H1 (cell line): Measurements from ENCODE around the gene SLC25A20. TPM values are rescaled to one million over a fixed set of nuclear protein-coding genes. Genes with fewer than 3 reads are reported as not detected.
"Not testable (repeated sequence)": the region's sequence is repeated elsewhere in the genome, so short reads cannot be mapped to it uniquely, and the experiment has no call there.

Source experiments
- CTCF ChIA-PET: fragments of 300-600 bp; sonication (Branson Sonifier 250); formaldehyde crosslinking; loops from one replicate; lab custom pipeline; 2021; ENCODE audit not compliant: partially characterized antibody; lab: Charles Lee
- POLR2A ChIA-PET: fragments of 300-600 bp; sonication (Branson Sonifier 250); formaldehyde crosslinking; loops from one replicate; lab custom pipeline; 2021; ENCODE audit warnings: inconsistent platforms; ENCODE audit not compliant: partially characterized antibody; lab: Charles Lee
- DNase-seq, 2 experiments: peaks; one replicate each; pipeline versions ENCODE4 v3.0.0 to v3.0.0-alpha.2; 2010 to 2022; ENCODE audit warnings: low spot score in 2 of 2, low read depth in 1 of 2, mixed read lengths in 1 of 2
- FAIRE-seq: peaks from 2 replicates; lab custom pipeline; 2011; peaks lifted over from hg19 to GRCh38; lab: Jason Lieb, UNC
- H2AFZ ChIP-seq: 2 replicates; pipeline ENCODE4 v1.8.1; 2012; ENCODE audit warnings: low read length, inconsistent platforms
- H2AK5ac ChIP-seq: 2 replicates; pipeline ENCODE4 v1.6.1; 2013; ENCODE audit warnings: low read depth, low read length
- H2BK120ac ChIP-seq: replicated peaks from 2 replicates; pipeline ENCODE3; 2013; ENCODE audit warnings: low read depth, low read length, inconsistent platforms
- H2BK12ac ChIP-seq: 2 replicates; pipeline ENCODE4 v1.6.1; 2013; ENCODE audit warnings: low read depth, low read length
- H2BK15ac ChIP-seq: 2 replicates; pipeline ENCODE4 v1.6.1; 2013; ENCODE audit warnings: low read length
- H2BK20ac ChIP-seq: 2 replicates; pipeline ENCODE4 v1.6.1; 2013; ENCODE audit warnings: low read length
- H2BK5ac ChIP-seq: 2 replicates; pipeline ENCODE4 v1.6.1; 2013; ENCODE audit warnings: low read depth, low read length
- H3K14ac ChIP-seq: 2 replicates; pipeline ENCODE4 v1.6.1; 2013; ENCODE audit warnings: inconsistent platforms; ENCODE audit not compliant: insufficient read length
- H3K18ac ChIP-seq: 2 replicates; pipeline ENCODE4 v1.6.1; 2013; ENCODE audit warnings: low read length; ENCODE audit errors: extremely low read depth
- H3K23ac ChIP-seq: 2 replicates; pipeline ENCODE4 v1.6.1; 2013; ENCODE audit warnings: inconsistent platforms; ENCODE audit not compliant: insufficient read length
- H3K23me2 ChIP-seq: 2 replicates; pipeline ENCODE4 v1.6.1; 2013; ENCODE audit warnings: low read depth, low read length
- H3K27ac ChIP-seq: 2 replicates; pipeline ENCODE4 v1.6.1; 2011; ENCODE audit warnings: low read depth, low read length, inconsistent platforms
- H3K27me3 ChIP-seq, 4 experiments: replicated peaks in 1 of 4; 1 replicate in 1 of 4; 2 replicates in 3 of 4; pipeline versions ENCODE4 v1.6.1 to v1.8.1; 2011 to 2013; ENCODE audit warnings: low read length in 3 of 4, mild to moderate bottlenecking in 3 of 4, inconsistent platforms in 2 of 4, mixed read lengths in 2 of 4, moderate library complexity in 1 of 4; ENCODE audit not compliant: control insufficient read depth in 3 of 4, insufficient read depth in 3 of 4; ENCODE audit errors: extremely low read depth in 1 of 4
- H3K36me3 ChIP-seq, 4 experiments: 2 replicates each; pipeline versions ENCODE4 v1.6.1 to v1.8.1; 2011 to 2013; ENCODE audit warnings: mild to moderate bottlenecking in 4 of 4, low read length in 3 of 4, moderate library complexity in 2 of 4, control low read depth in 1 of 4, inconsistent platforms in 1 of 4; ENCODE audit not compliant: insufficient read depth in 4 of 4, control insufficient read depth in 2 of 4
- H3K4ac ChIP-seq: replicated peaks from 2 replicates; pipeline ENCODE3; 2013; ENCODE audit warnings: low read length, low read depth, mixed read lengths, inconsistent platforms; ENCODE audit not compliant: insufficient read length
- H3K4me1 ChIP-seq, 4 experiments: replicated peaks in 1 of 4; 1 replicate in 1 of 4; 2 replicates in 3 of 4; pipeline versions ENCODE4 v1.6.1 to v1.8.1; 2011 to 2013; ENCODE audit warnings: low read length in 3 of 4, inconsistent platforms in 2 of 4, mixed read lengths in 1 of 4; ENCODE audit not compliant: insufficient read depth in 4 of 4, control insufficient read depth in 3 of 4
- H3K4me2 ChIP-seq, 2 experiments: 2 replicates each; pipeline versions ENCODE4 v1.6.1 to v1.8.1; 2011 to 2013; ENCODE audit warnings: low read depth in 2 of 2, low read length in 2 of 2, control low read depth in 1 of 2, inconsistent platforms in 1 of 2, mild to moderate bottlenecking in 1 of 2; ENCODE audit not compliant: insufficient read depth in 1 of 2
- H3K4me3 ChIP-seq, 4 experiments: fragments of 200-600, 300-600 bp in 1 of 4; sonication (generic), shearing (Covaris generic), sonication (Bioruptor Twin) in 1 of 4; 2 replicates each; pipeline versions ENCODE4 v1.5.1 to v1.8.1; 2011 to 2016; ENCODE audit warnings: low read length in 4 of 4, low read depth in 3 of 4, control low read depth in 2 of 4, inconsistent platforms in 2 of 4, mild to moderate bottlenecking in 2 of 4, mixed read lengths in 1 of 4, moderate library complexity in 1 of 4; ENCODE audit not compliant: insufficient read depth in 2 of 4; ENCODE audit errors: extremely low read depth in 1 of 4
- H3K56ac ChIP-seq: replicated peaks from 2 replicates; pipeline ENCODE3; 2013; ENCODE audit warnings: low read depth, mild to moderate bottlenecking, mixed read lengths, low read length, inconsistent platforms; ENCODE audit not compliant: insufficient read length
- H3K79me1 ChIP-seq: 2 replicates; pipeline ENCODE4 v1.6.1; 2013; ENCODE audit warnings: low read depth, low read length, control low read depth
- H3K79me2 ChIP-seq, 2 experiments: 2 replicates each; pipeline versions ENCODE4 v1.6.1 to v1.8.1; 2012 to 2013; ENCODE audit warnings: low read length in 2 of 2, mild to moderate bottlenecking in 2 of 2, inconsistent platforms in 1 of 2; ENCODE audit not compliant: insufficient read depth in 2 of 2, control insufficient read depth in 1 of 2
- H3K9ac ChIP-seq, 4 experiments: replicated peaks in 1 of 4; 1 replicate in 1 of 4; 2 replicates in 3 of 4; pipeline versions ENCODE4 v1.6.1 to v1.8.1; 2011 to 2013; ENCODE audit warnings: low read depth in 3 of 4, low read length in 3 of 4, control low read depth in 2 of 4, mild to moderate bottlenecking in 2 of 4, moderate library complexity in 2 of 4, inconsistent platforms in 1 of 4; ENCODE audit errors: extremely low read depth in 1 of 4
- H3K9me3 ChIP-seq, 2 experiments: 2 replicates each; pipeline versions ENCODE4 v1.6.1 to v1.8.1; 2012 to 2013; ENCODE audit warnings: mild to moderate bottlenecking in 2 of 2, moderate library complexity in 2 of 2, control low read depth in 1 of 2, inconsistent platforms in 1 of 2, low read depth in 1 of 2, low read length in 1 of 2, mixed read lengths in 1 of 2; ENCODE audit not compliant: insufficient read depth in 2 of 2
- H4K20me1 ChIP-seq, 2 experiments: replicated peaks in 1 of 2; 2 replicates each; pipeline versions ENCODE3 to v1.8.1; 2011 to 2013; ENCODE audit warnings: inconsistent platforms in 2 of 2, low read length in 2 of 2, mild to moderate bottlenecking in 1 of 2; ENCODE audit not compliant: insufficient read depth in 2 of 2, control insufficient read depth in 1 of 2
- H4K5ac ChIP-seq: 2 replicates; pipeline ENCODE4 v1.6.1; 2013; ENCODE audit warnings: low read length, low read depth, mixed read lengths, inconsistent platforms; ENCODE audit not compliant: insufficient read length
- H4K8ac ChIP-seq: 2 replicates; pipeline ENCODE4 v1.8.0; 2013; ENCODE audit warnings: mild to moderate bottlenecking, moderate library complexity, low read length, inconsistent platforms; ENCODE audit not compliant: insufficient read depth; ENCODE audit errors: extremely low read depth
- H4K91ac ChIP-seq: replicated peaks from 2 replicates; pipeline ENCODE3; 2013; ENCODE audit warnings: low read length, mixed read lengths, inconsistent platforms; ENCODE audit not compliant: insufficient read length
- ATF2 ChIP-seq: IDR thresholded peaks from 2 replicates; pipeline ENCODE4 v1.6.1; 2012; ENCODE audit warnings: low read length, inconsistent platforms
- NANOG ChIP-seq: IDR thresholded peaks from 2 replicates; pipeline ENCODE4 v1.6.1; 2011; ENCODE audit warnings: low read length, low read depth, mild to moderate bottlenecking, inconsistent platforms; ENCODE audit not compliant: insufficient read depth, poor library complexity, severe bottlenecking
- SAP30 ChIP-seq: fragments of 300-600 bp; sonication (generic); IDR thresholded peaks from 2 replicates; pipeline ENCODE4 v1.7.1; 2012; ENCODE audit warnings: low read length, moderate library complexity, mild to moderate bottlenecking, inconsistent platforms; ENCODE audit not compliant: insufficient read depth, insufficient replicate concordance
- whole genome bisulfite sequencing, 2 experiments: shearing (Covaris generic) in 1 of 2; methylation state at CpG; one replicate each; pipeline versions ENCODE4 v1.1.6 to v1.1.7; 2013 to 2015; ENCODE audit warnings: low lambda C conversion rate in 2 of 2, mixed read lengths in 2 of 2, inconsistent platforms in 1 of 2, low coverage in 1 of 2, missing lambda C conversion rate in 1 of 2; ENCODE audit not compliant: insufficient replicate concordance in 2 of 2, insufficient coverage in 1 of 2, insufficient read length in 1 of 2; ENCODE audit errors: extremely low coverage in 1 of 2, missing lambda C conversion rate in 1 of 2; 5-methylcytosine and 5-hydroxymethylcytosine counted together
- polyA plus RNA-seq, 7 experiments: library from polyadenylated mRNA; depleted of rRNA in 3 of 7; stranded (reverse) in 5 of 7; unstranded in 2 of 7; fragments of >200 nt in 5 of 7; fragments of 200-250 nt in 2 of 7; gene quantifications; 1 replicate in 5 of 7; 2 replicates in 1 of 7; 4 replicates in 1 of 7; pipeline versions ENCODE4 v1.2.1 to v1.2.3, GENCODE V29; 2011 to 2013; ENCODE audit warnings: missing spikeins in 2 of 7, mixed read lengths in 2 of 7
- total RNA-seq: library from RNA; stranded (reverse); fragmentation: NEBNext Ultra II Directional; extraction: Animal tissue kit (Norgen Biotek cat#: 25700); gene quantifications from 2 replicates; pipeline ENCODE4 v1.2.1, GENCODE V29; 2021

SLC25A20 gene
- total and polyA plus RNA-seq, 2 of the 8 experiments (the other 6 are each of a cell fraction or from before 2014, with no cell fraction given) = 3.8 to 4.0 TPM

- TF ChIP-seq NANOG (no peak), SAP30 (no peak), ATF2 (no peak)
These were observed 68.0 kb downstream of the SLC25A20 start (continued) for GRCh38 chr3:48830715-48831114.

GRCh38 chr3:48829525-48829924 is 69.2 kb downstream of the SLC25A20 start:
- not testable (repeated sequence) for H2BK5ac ChIP-seq, H4K8ac ChIP-seq, H3K79me2 ChIP-seq, H2BK20ac ChIP-seq, FAIRE-seq, H4K20me1 ChIP-seq, H3K9me3 ChIP-seq, H2AK5ac ChIP-seq, H2BK15ac ChIP-seq, H4K91ac ChIP-seq, H3K23ac ChIP-seq, H3K18ac ChIP-seq, H2AFZ ChIP-seq, H3K4me3 ChIP-seq, H2BK120ac ChIP-seq, H3K4ac ChIP-seq, H3K56ac ChIP-seq, H2BK12ac ChIP-seq, H3K27me3 ChIP-seq, H3K27ac ChIP-seq, DNase-seq, H3K4me1 ChIP-seq, H3K14ac ChIP-seq, H3K4me2 ChIP-seq, H3K9ac ChIP-seq, H3K23me2 ChIP-seq, H3K79me1 ChIP-seq, H4K5ac ChIP-seq, H3K36me3 ChIP-seq
- WGBS, 2 experiments = 85% methylated on average over 11 of the region's 11 CpGs; no CpG with 5 or more reads in 1 of the 2 experiments
- ChIA-PET POLR2A (interaction anchor here (1.4 kb wide), 1 partner anchor 18 kb away, joined by 4 read pairs; the partner anchor contains the start of gene PRKAR2A), CTCF (interaction anchor here (1.2 kb wide), 1 partner anchor 10 kb away, joined by 6 read pairs; no protein-coding TSS in a partner anchor)
